ENCODE measurements around the gene GLTP.

GLTP gene

DNA sequence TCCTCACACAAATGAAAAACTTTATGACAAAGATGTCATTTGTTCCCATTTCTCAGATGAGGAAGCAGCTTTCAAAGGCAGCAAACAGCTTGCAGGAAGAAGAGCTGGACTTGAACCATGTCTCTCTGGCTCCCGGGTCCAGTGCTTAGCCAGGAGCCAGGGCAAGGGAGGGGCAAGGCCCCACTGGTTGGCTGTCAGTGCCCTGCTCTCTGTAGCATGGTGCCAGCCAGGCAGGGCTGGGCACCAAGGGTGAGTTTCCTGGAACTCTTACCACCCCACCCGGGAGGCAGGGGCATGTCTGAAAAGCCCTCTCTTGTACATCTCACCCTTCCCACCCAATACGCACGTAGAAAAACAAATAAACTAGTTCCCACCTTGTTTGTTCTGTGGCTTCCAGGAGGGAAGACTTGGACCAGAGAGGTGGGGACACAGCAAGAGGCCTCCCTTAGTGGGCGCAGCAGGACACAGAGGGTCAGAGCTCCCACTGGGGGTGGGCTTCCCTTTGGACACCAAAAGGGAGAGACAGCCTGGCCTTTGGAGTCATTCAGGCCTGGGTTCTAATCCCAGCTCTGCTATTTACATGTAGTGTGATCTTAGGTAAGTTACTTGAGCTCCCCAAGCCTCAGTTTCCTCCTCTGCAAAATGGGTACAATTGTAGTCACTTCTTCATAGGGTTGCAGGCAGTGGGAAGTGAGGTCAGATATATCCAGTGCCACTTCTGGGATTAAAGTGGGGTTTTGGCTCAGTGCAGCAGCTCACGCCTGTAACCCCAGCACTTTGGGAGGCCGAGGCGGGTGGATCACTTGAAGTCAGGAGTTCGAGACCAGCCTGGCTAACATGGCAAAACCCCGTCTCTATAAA is 64.4 kb downstream of the GLTP start:
- H3K27ac Mint-ChIP-seq, result no peak overlapping the region
- no peaks in the 10 kb centered on the region for H3K9me3 Mint-ChIP-seq
- no peaks in the 10 kb centered on the region for H3K4me1 Mint-ChIP-seq
- peaks cover 6% of the 10 kb centered on the region for H3K27me3 Mint-ChIP-seq (ENCODE audit: low read depth)
- H3K36me3 Mint-ChIP-seq (ENCODE audit: low read depth), result no peaks in the 10 kb centered on the region
- TF ChIP-seq, protein P1, sequence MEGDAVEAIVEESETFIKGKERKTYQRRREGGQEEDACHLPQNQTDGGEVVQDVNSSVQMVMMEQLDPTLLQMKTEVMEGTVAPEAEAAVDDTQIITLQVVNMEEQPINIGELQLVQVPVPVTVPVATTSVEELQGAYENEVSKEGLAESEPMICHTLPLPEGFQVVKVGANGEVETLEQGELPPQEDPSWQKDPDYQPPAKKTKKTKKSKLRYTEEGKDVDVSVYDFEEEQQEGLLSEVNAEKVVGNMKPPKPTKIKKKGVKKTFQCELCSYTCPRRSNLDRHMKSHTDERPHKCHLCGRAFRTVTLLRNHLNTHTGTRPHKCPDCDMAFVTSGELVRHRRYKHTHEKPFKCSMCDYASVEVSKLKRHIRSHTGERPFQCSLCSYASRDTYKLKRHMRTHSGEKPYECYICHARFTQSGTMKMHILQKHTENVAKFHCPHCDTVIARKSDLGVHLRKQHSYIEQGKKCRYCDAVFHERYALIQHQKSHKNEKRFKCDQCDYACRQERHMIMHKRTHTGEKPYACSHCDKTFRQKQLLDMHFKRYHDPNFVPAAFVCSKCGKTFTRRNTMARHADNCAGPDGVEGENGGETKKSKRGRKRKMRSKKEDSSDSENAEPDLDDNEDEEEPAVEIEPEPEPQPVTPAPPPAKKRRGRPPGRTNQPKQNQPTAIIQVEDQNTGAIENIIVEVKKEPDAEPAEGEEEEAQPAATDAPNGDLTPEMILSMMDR (IDR thresholded peaks at IDR 0.05; ENCODE audit: unreplicated experiment in 3 of 3), result no peak
- H3K4me3 Mint-ChIP-seq, result no peak overlapping the region

DNA sequence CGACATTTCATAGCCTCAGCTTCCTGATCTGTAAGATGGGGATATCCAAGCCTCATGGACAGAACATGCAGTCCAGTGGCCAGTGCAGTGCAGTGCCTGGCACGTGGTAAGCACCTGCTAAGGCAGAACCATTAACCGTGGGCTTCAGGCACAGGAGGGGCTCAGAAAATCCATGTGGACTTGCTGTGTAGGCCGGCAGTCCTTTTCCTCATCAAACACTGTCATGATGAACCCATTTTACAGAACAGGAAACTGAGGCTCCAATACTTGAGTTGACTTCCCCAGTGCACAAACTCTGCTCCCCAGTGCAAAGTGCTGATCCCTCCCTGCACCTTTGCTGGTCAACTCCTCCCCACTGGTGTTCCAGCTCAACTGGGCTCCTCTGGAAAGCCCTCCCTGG is 65.1 kb downstream of the GLTP start:
- H3K27me3 Mint-ChIP-seq (ENCODE audit: low read depth), result peaks cover 6% of the 10 kb centered on the region

DNA sequence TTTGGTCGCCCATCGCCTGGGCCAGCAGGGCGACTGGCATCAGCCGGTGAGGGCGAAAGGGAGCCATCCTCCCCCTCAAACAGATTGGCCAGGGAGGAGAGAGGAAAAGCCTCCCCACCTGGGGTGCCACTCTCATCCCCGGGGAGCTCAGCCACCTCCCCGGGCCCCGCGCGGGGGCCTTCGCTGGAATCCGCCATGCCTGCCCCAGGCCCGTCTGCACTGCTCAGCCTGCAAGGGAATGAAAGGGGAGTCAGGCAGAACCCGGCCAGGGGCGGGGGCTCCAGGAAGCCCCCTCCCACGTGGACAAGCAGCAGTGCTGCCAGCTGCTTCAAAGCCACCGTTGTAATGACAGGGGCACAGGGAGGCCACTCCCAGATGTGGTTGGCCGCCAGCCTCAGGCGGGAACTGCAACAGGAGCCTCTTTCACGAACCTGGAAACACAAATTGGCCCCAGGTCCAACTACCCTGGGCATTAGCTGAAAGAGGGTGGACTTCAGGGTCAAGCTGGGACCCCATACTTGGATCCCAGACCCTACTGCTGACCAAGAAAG is 65.7 kb downstream of the GLTP start:
- TF ChIP-seq, protein P1 (IDR thresholded peaks at IDR 0.05; ENCODE audit: unreplicated experiment in 3 of 3), result no peak
- H3K27ac Mint-ChIP-seq, result no peak overlapping the region
- no peaks in the 10 kb centered on the region for H3K4me1 Mint-ChIP-seq
- no peaks in the 10 kb centered on the region for H3K9me3 Mint-ChIP-seq
- H3K36me3 Mint-ChIP-seq (ENCODE audit: low read depth), result no peaks in the 10 kb centered on the region
- no peak overlapping the region for H3K4me3 Mint-ChIP-seq
- H3K27me3 Mint-ChIP-seq (ENCODE audit: low read depth), result peaks cover 6% of the 10 kb centered on the region

More for the DNA sequence above, 65.1 kb downstream of the GLTP start:
- Mint-ChIP-seq H3K4me1 (no peaks in the 10 kb centered on the region), H3K36me3 (ENCODE audit: low read depth) (no peaks in the 10 kb centered on the region), H3K4me3 (no peak overlapping the region), H3K9me3 (no peaks in the 10 kb centered on the region), H3K27ac (no peak overlapping the region)
- TF ChIP-seq, protein P1 (IDR thresholded peaks at IDR 0.05; ENCODE audit: unreplicated experiment in 3 of 3), result no peak

DNA sequence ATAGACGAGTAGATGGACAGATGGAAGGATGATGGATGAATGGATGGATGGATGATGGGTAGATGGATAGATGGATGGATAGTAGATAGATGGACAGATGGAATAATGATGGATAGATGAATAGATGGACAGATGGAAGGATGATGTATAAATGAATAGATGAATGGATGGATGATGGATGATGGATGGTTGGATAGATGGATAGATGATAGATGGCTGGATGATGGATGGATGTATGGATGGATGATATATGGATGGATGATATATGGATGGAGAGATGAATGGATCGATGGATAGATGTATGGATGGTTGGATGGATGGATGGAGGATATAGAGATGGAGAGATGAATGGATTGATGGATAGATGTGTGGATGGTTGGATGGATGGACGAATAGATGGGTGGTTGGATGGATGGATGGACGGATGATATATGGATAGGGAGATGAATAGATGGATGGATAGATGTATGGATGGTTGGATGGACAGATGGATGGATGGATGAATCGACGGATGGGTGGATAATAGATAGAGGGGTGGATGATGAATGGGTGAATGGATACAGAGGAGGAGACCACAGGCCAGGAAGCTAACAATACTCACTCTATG is 66.4 kb downstream of the GLTP start:
- Mint-ChIP-seq H3K36me3 (ENCODE audit: low read depth) (no peaks in the 10 kb centered on the region), H3K27ac (no peak overlapping the region), H3K4me3 (no peak overlapping the region), H3K4me1 (no peaks in the 10 kb centered on the region), H3K27me3 (ENCODE audit: low read depth) (no peaks in the 10 kb centered on the region), H3K9me3 (no peaks in the 10 kb centered on the region)
- TF ChIP-seq, protein P1 (IDR thresholded peaks at IDR 0.05; ENCODE audit: unreplicated experiment in 3 of 3), result no peak

DNA sequence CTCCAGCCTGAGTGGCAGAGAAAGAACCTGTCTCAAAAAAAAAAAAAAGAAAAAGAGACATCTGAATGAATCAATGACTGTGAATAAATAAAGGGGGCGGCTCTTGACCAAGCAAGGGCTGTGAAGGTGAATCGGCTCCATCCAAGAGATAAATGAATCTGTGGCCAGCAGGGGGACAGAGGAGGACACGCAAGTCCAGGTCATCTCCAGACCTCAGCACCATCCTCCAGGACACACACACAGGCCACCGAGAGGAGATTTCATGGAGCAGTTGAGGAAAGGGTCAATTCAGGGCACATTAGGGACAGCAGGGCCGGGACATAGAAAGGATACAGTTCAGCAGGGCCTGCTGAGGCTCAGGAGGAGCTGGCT is 68.7 kb downstream of the GLTP start:
- no peaks in the 10 kb centered on the region for H3K27me3 Mint-ChIP-seq (ENCODE audit: low read depth)
- no peaks in the 10 kb centered on the region for H3K36me3 Mint-ChIP-seq (ENCODE audit: low read depth)

More for the DNA sequence above, 68.7 kb downstream of the GLTP start:
- no peaks in the 10 kb centered on the region for H3K4me1 Mint-ChIP-seq
- H3K4me3 Mint-ChIP-seq, result no peak overlapping the region
- no peaks in the 10 kb centered on the region for H3K9me3 Mint-ChIP-seq
- H3K27ac Mint-ChIP-seq, result no peak overlapping the region
- TF ChIP-seq, protein P1 (IDR thresholded peaks at IDR 0.05; ENCODE audit: unreplicated experiment in 3 of 3), result no peak

All from nephron (organoid).